ENCODE measurements around the gene ARHGEF39.
A peak's percentile ranks its signal among the peaks of the same experiment; 100 is the strongest.

Gene ARHGEF39

GRCh38 chr9:35700031-35700430, 35.0 kb upstream of the ARHGEF39 start (continued):
- TF ChIP-seq ZFP30 (CRISPR knock-in tag; IDR thresholded peaks at IDR 0.05) = no peak

GRCh38 chr9:35698231-35698630, 33.2 kb upstream of the ARHGEF39 start:
- no peak for ATAC-seq
- TF ChIP-seq BACH2 (CRISPR knock-in tag; IDR thresholded peaks at IDR 0.05; ENCODE audit: borderline replicate concordance) = no peak
- TF ChIP-seq GLIS3 (CRISPR knock-in tag; IDR thresholded peaks at IDR 0.05) = no peak
- no peak for TF ChIP-seq CREB5 (CRISPR knock-in tag; IDR thresholded peaks at IDR 0.05; ENCODE audit: low read depth)
- TF ChIP-seq TOX (CRISPR knock-in tag; IDR thresholded peaks at IDR 0.05; ENCODE audit: borderline replicate concordance) = no peak
- TF ChIP-seq TCF4 (CRISPR knock-in tag; IDR thresholded peaks at IDR 0.05; ENCODE audit: borderline replicate concordance) = no peak
- TF ChIP-seq PATZ1 (CRISPR knock-in tag; IDR thresholded peaks at IDR 0.05; ENCODE audit: borderline replicate concordance) = no peak

- TF ChIP-seq CSDC2 (CRISPR knock-in tag; IDR thresholded peaks at IDR 0.05) (no peak), ZNF565 (CRISPR knock-in tag; conservative IDR thresholded peaks at IDR 0.05; ENCODE audit: low read depth) (no peak)
- no peak for ATAC-seq
These were observed 32.5 kb upstream of the ARHGEF39 start for GRCh38 chr9:35697486-35697885.

GRCh38 chr9:35696520-35697215, 31.7 kb upstream of the ARHGEF39 start:
- TF ChIP-seq ARNTL (CRISPR knock-in tag; IDR thresholded peaks at IDR 0.05; ENCODE audit: borderline replicate concordance, low read depth) (no peak), RARB (CRISPR knock-in tag; IDR thresholded peaks at IDR 0.05) (no peak), ZNF8 (CRISPR knock-in tag; IDR thresholded peaks at IDR 0.05) (no peak), PATZ1 (CRISPR knock-in tag; IDR thresholded peaks at IDR 0.05; ENCODE audit: borderline replicate concordance) (no peak), POU6F1 (CRISPR knock-in tag; IDR thresholded peaks at IDR 0.05; ENCODE audit: borderline replicate concordance, low read depth) (no peak), GLIS3 (CRISPR knock-in tag; IDR thresholded peaks at IDR 0.05) (no peak), ZFP30 (CRISPR knock-in tag; IDR thresholded peaks at IDR 0.05) (no peak), ZFP3 (CRISPR knock-in tag; IDR thresholded peaks at IDR 0.05) (no peak), CSDC2 (CRISPR knock-in tag; IDR thresholded peaks at IDR 0.05) (no peak), ZNF565 (CRISPR knock-in tag; conservative IDR thresholded peaks at IDR 0.05; ENCODE audit: low read depth) (no peak), OSR1 (CRISPR knock-in tag; IDR thresholded peaks at IDR 0.05) (no peak)
- peak; percentile 82 for ATAC-seq

GRCh38 chr9:35695943-35696401, 31.0 kb upstream of the ARHGEF39 start:
- ATAC-seq = no peak
- no peak for TF ChIP-seq GLIS3 (CRISPR knock-in tag; IDR thresholded peaks at IDR 0.05)
- TF ChIP-seq ESRRG (CRISPR knock-in tag; IDR thresholded peaks at IDR 0.05) = no peak
- TF ChIP-seq TSHZ2 (CRISPR knock-in tag; IDR thresholded peaks at IDR 0.05) = no peak
- TF ChIP-seq ZNF8 (CRISPR knock-in tag; IDR thresholded peaks at IDR 0.05) = no peak
- TF ChIP-seq OSR1 (CRISPR knock-in tag; IDR thresholded peaks at IDR 0.05) = no peak
- no peak for TF ChIP-seq ZFP3 (CRISPR knock-in tag; IDR thresholded peaks at IDR 0.05)
- TF ChIP-seq CSRNP3 (CRISPR knock-in tag; IDR thresholded peaks at IDR 0.05) = no peak
- TF ChIP-seq CREB5 (CRISPR knock-in tag; IDR thresholded peaks at IDR 0.05; ENCODE audit: low read depth) = no peak
- TF ChIP-seq BACH2 (CRISPR knock-in tag; IDR thresholded peaks at IDR 0.05; ENCODE audit: borderline replicate concordance) = no peak
- no peak for TF ChIP-seq POU6F1 (CRISPR knock-in tag; IDR thresholded peaks at IDR 0.05; ENCODE audit: borderline replicate concordance, low read depth)
